K562 (cell line): ENCODE data around the gene SFN. TPM values are rescaled to one million over a fixed set of nuclear protein-coding genes. Genes with fewer than 3 reads are reported as not detected.

Source experiments
- CTBP1 ChIP-seq: fragments of 450-650 bp; IDR thresholded peaks from 2 replicates; pipeline ENCODE4 v1.6.1; 2016; ENCODE audit warnings: borderline replicate concordance
- DACH1 ChIP-seq: fragments of 450-650 bp; IDR thresholded peaks from 2 replicates; pipeline ENCODE4 v1.6.1; 2018; ENCODE audit not compliant: partially characterized antibody
- DPF2 ChIP-seq: fragments of 450-650 bp; IDR thresholded peaks from 2 replicates; pipeline ENCODE4 v1.6.1; 2016
- FOXK1 ChIP-seq: sonication (generic); formaldehyde crosslinking; IDR thresholded peaks from 2 replicates; pipeline ENCODE4 v1.8.0; 2022; ENCODE audit warnings: missing genetic modification reagents, mild to moderate bottlenecking, borderline replicate concordance
- FOXP1 ChIP-seq: sonication (generic); formaldehyde crosslinking; IDR thresholded peaks from 2 replicates; pipeline ENCODE4 v1.8.0; 2022; ENCODE audit warnings: mild to moderate bottlenecking, missing genetic modification reagents
- GTF2E2 ChIP-seq: fragments of 200-800 bp; sonication (Bioruptor generic); IDR thresholded peaks from 2 replicates; pipeline ENCODE4 v1.6.1; 2016; ENCODE audit warnings: missing genetic modification characterization, missing compliant biosample characterization
- GTF3C2 ChIP-seq: IDR thresholded peaks from 3 replicates; pipeline ENCODE4 v1.6.1; 2011; ENCODE audit warnings: borderline replicate concordance, mild to moderate bottlenecking, moderate library complexity; ENCODE audit not compliant: insufficient read length; ENCODE audit errors: extremely low read depth
- HEY1 ChIP-seq: fragments of 250-450 bp; sonication (Bioruptor Pico); IDR thresholded peaks from 2 replicates; pipeline ENCODE4 v1.5.0; 2020; ENCODE audit warnings: mild to moderate bottlenecking, moderate library complexity, borderline replicate concordance
- LEF1 ChIP-seq: fragments of 450-650 bp; IDR thresholded peaks from 2 replicates; pipeline ENCODE4 v1.6.1; 2016; ENCODE audit warnings: mild to moderate bottlenecking
- MEIS2 ChIP-seq: fragments of 450-650 bp; IDR thresholded peaks from 2 replicates; pipeline ENCODE4 v1.6.1; 2014; ENCODE audit warnings: mild to moderate bottlenecking; ENCODE audit not compliant: partially characterized antibody
- MLX ChIP-seq, 2 experiments: fragments of 450-650 bp in 1 of 2; sonication (generic) in 1 of 2; formaldehyde crosslinking; conservative IDR thresholded peaks; 2 replicates each; pipeline versions ENCODE4 v1.4.0 to v1.8.1; 2020 to 2022; ENCODE audit warnings: mild to moderate bottlenecking in 1 of 2, missing genetic modification reagents in 1 of 2
- PHF8 ChIP-seq: fragments of 200-600 bp; sonication (generic); IDR thresholded peaks from 2 replicates; pipeline ENCODE4 v1.6.1; 2012; ENCODE audit warnings: mixed run types, mild to moderate bottlenecking, inconsistent platforms, low read length, moderate library complexity, borderline replicate concordance
- POLR2G ChIP-seq: fragments of 200-400 bp; formaldehyde crosslinking; IDR thresholded peaks from 2 replicates; pipeline ENCODE4 v1.6.1; 2017; ENCODE audit warnings: low read depth, mild to moderate bottlenecking, antibody characterized with exemption, low read length, moderate library complexity
- PPARD ChIP-seq: fragments of 250-450 bp; sonication (Bioruptor Pico); IDR thresholded peaks from 2 replicates; pipeline ENCODE4 v1.8.0; 2022; ENCODE audit warnings: inconsistent platforms, mild to moderate bottlenecking, moderate library complexity
- SETDB1 ChIP-seq: IDR thresholded peaks from one replicate; pipeline ENCODE4 v1.6.1; 2012; ENCODE audit warnings: low read length, control low read depth, inconsistent platforms
- SPI1 ChIP-seq: IDR thresholded peaks from 2 replicates; pipeline ENCODE4 v1.6.1; 2011; ENCODE audit warnings: low read depth, low read length, control low read depth, borderline replicate concordance
- SRF ChIP-seq, 2 experiments: fragments of 250-450, 450-650 bp in 1 of 2; sonication (Bioruptor Pico) in 1 of 2; sonication (generic) in 1 of 2; formaldehyde crosslinking; IDR thresholded peaks; 2 replicates each; pipeline versions ENCODE4 v1.5.0 to v1.5.1; 2020 to 2022; ENCODE audit warnings: mild to moderate bottlenecking in 1 of 2, missing genetic modification reagents in 1 of 2
- SRSF7 ChIP-seq: fragments of 200-400 bp; formaldehyde crosslinking; optimal IDR thresholded peaks from 2 replicates; pipeline ENCODE3; 2017; ENCODE audit warnings: mild to moderate bottlenecking, low read depth, low read length
- TBL1XR1 ChIP-seq, 2 experiments: IDR thresholded peaks; 2 replicates each; pipeline ENCODE4 v1.6.1; 2012; ENCODE audit warnings: improper control_type of control experiment in 2 of 2, low read length in 2 of 2, mild to moderate bottlenecking in 1 of 2
- XRCC3 ChIP-seq: fragments of 450-650 bp; IDR thresholded peaks from 2 replicates; pipeline ENCODE4 v1.6.1; 2017; ENCODE audit warnings: mild to moderate bottlenecking, moderate library complexity
- ZBTB34 ChIP-seq: fragments of 250-450 bp; sonication (Bioruptor Pico); IDR thresholded peaks from 2 replicates; pipeline ENCODE4 v1.8.0; 2021; ENCODE audit warnings: mild to moderate bottlenecking, moderate library complexity
- ZNF740 ChIP-seq, 3 experiments: fragments of 200-800 bp in 1 of 3; sonication (Bioruptor generic) in 1 of 3; sonication (generic) in 1 of 3; formaldehyde crosslinking in 1 of 3; IDR thresholded peaks; 2 replicates each; pipeline versions ENCODE4 v1.6.1 to v1.8.0; 2016 to 2022; ENCODE audit warnings: mild to moderate bottlenecking in 2 of 3, missing compliant biosample characterization in 2 of 3, missing genetic modification characterization in 2 of 3, missing genetic modification reagents in 1 of 3
- polyA plus RNA-seq, 8 experiments: library from polyadenylated mRNA; depleted of rRNA in 4 of 8; stranded (reverse) in 5 of 8; unstranded in 3 of 8; fragments of >200 nt; fragmentation: Nextera tagmentation in 2 of 8; fragmentation: Illumina TruSeq in 1 of 8; extraction: Ambion mirVana in 2 of 8; extraction: Trizol in 1 of 8; gene quantifications; 2 replicates each; pipeline versions ENCODE4 v1.2.1 to v1.2.3, GENCODE V29; 2011 to 2014; ENCODE audit warnings: inconsistent platforms in 1 of 8, missing spikeins in 1 of 8
- total RNA-seq, 7 experiments: library from RNA; depleted of rRNA in 6 of 7; stranded (reverse); fragments of >200 nt in 6 of 7; fragmentation: Illumina TruSeq in 2 of 7; extraction: Trizol in 2 of 7; gene quantifications; 2 replicates each; pipeline versions ENCODE4 v1.2.1 to v1.2.3, GENCODE V29; 2011 to 2021; ENCODE audit warnings: low replicate concordance in 1 of 7

SFN gene
- total and polyA plus RNA-seq, 9 of the 15 experiments (the other 6 are each of a cell fraction or from before 2014, with no cell fraction given) = 0.10 to 3.8 (median 2.0) TPM

DNA sequence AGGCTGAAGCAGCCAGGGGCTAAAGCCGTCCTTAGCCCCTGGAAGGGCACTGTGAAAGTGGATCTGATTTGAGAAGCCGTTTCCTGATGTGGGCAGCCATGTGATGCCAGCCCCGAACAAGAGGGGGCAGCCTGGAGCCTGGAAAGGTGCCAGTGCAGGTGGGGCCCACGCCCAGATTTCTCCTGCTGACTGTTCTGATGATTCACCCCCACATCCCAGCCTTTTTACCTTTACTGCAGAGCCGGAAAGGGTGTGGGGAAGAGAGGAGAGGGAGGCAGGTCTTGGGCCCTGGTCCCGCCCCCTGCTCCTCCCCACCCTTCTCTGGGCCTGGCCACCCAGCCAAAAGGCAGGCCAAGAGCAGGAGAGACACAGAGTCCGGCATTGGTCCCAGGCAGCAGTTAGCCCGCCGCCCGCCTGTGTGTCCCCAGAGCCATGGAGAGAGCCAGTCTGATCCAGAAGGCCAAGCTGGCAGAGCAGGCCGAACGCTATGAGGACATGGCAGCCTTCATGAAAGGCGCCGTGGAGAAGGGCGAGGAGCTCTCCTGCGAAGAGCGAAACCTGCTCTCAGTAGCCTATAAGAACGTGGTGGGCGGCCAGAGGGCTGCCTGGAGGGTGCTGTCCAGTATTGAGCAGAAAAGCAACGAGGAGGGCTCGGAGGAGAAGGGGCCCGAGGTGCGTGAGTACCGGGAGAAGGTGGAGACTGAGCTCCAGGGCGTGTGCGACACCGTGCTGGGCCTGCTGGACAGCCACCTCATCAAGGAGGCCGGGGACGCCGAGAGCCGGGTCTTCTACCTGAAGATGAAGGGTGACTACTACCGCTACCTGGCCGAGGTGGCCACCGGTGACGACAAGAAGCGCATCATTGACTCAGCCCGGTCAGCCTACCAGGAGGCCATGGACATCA is at the start of gene SFN (continued):
- TF ChIP-seq DACH1 (peak; percentile 9), PHF8 (no peak; the same call in 1 of the 2 replicates), SETDB1 (no peak), SPI1 (no peak), TBL1XR1 (IDR thresholded peaks at IDR 0.05; ENCODE audit: low read length in 2 of 2) (no peak), CTBP1 (peak; percentile 94), MEIS2 (no peak), DPF2 (peak; percentile 67), ZBTB34 (CRISPR knock-in tag) (no peak), POLR2G (peak; percentile 63), SRSF7 (no peak), FOXK1 (CRISPR knock-in tag) (no peak), GTF2E2 (no peak), ZNF740 (CRISPR knock-in tag; IDR thresholded peaks at IDR 0.05) (no peak), ZNF740 (tag; IDR thresholded peaks at IDR 0.05) (no peak), LEF1 (no peak), GTF3C2 (no peak), HEY1 (CRISPR knock-in tag) (no peak), XRCC3 (no peak), SRF (CRISPR knock-in tag; IDR thresholded peaks at IDR 0.05) (no peak), MLX (CRISPR knock-in tag; conservative IDR thresholded peaks at IDR 0.05) (no peak), FOXP1 (CRISPR knock-in tag) (no peak), PPARD (no peak)
